Kidney (tissue), 14 donors: ENCODE results near the gene RANGAP1. TPM values are rescaled to one million over a fixed set of nuclear protein-coding genes. Genes with fewer than 3 reads are reported as not detected.

Experiments used
- DNase-seq, 5 donors: peaks; one replicate each; pipeline ENCODE4 v3.0.0-alpha.2; 2013 to 2020
- FAIRE-seq: peaks from 2 replicates; lab custom pipeline; 2012; peaks lifted over from hg19 to GRCh38; lab: Jason Lieb, UNC
- H3K27ac ChIP-seq, 2 donors: one replicate each; pipeline ENCODE4 v1.7.0; 2013; ENCODE audit warnings: low read depth in 2 of 2, low read length in 2 of 2, inconsistent platforms in 1 of 2
- H3K27me3 ChIP-seq: one replicate; pipeline ENCODE4 v1.7.1; 2013; ENCODE audit warnings: low read length, inconsistent platforms; ENCODE audit not compliant: control insufficient read depth, insufficient read depth
- H3K36me3 ChIP-seq, 3 donors: one replicate each; pipeline versions ENCODE4 v1.7.0 to v1.7.1; 2013; ENCODE audit warnings: low read length in 3 of 3, control low read depth in 1 of 3, inconsistent platforms in 1 of 3; ENCODE audit not compliant: insufficient read depth in 3 of 3, control insufficient read depth in 2 of 3
- H3K4me1 ChIP-seq, 3 donors: one replicate each; pipeline versions ENCODE4 v1.7.0 to v1.7.1; 2013; ENCODE audit warnings: low read length in 3 of 3, inconsistent platforms in 1 of 3, low read depth in 1 of 3; ENCODE audit not compliant: control insufficient read depth in 2 of 3, insufficient read depth in 2 of 3
- H3K4me3 ChIP-seq, 3 donors: one replicate each; pipeline versions ENCODE4 v1.7.0 to v1.8.1; 2013; ENCODE audit warnings: low read length in 3 of 3, control low read depth in 1 of 3, inconsistent platforms in 1 of 3
- H3K9ac ChIP-seq, 3 donors: one replicate each; pipeline versions ENCODE4 v1.7.0 to v1.7.1; 2013; ENCODE audit warnings: low read length in 3 of 3, control low read depth in 1 of 3, inconsistent platforms in 1 of 3
- H3K9me3 ChIP-seq, 3 donors: one replicate each; pipeline versions ENCODE4 v1.7.0 to v1.7.1; 2013; ENCODE audit warnings: low read length in 3 of 3, control low read depth in 1 of 3, inconsistent platforms in 1 of 3; ENCODE audit not compliant: control insufficient read depth in 2 of 3, insufficient read depth in 1 of 3
- CTCF ChIP-seq: IDR thresholded peaks from 3 replicates; pipeline ENCODE4 v1.5.1; 2012; ENCODE audit warnings: mild to moderate bottlenecking, moderate library complexity, borderline replicate concordance; ENCODE audit not compliant: insufficient read depth; ENCODE audit errors: extremely low read depth
- intact Hi-C: fragments of 100-400 bp; cut with DNase I; formaldehyde crosslinking; loops from one replicate; pipeline ENCODE4 v1.11.1; 2022
- polyA plus RNA-seq: library from polyadenylated mRNA; stranded (reverse); fragments of 350-450 nt; fragmentation: Illumina TruSeq; extraction: RNeasy Lipid Tissue Mini Kit (QIAGEN cat#74804); gene quantifications from one replicate; pipeline ENCODE4 v1.2.3, GENCODE V29; 2014; ENCODE audit warnings: low read depth, low replicate concordance; ENCODE audit not compliant: insufficient read depth
- total RNA-seq: library from RNA; stranded (reverse); fragmentation: NEBNext Ultra II Directional; extraction: Animal tissue kit (Norgen Biotek cat#: 25700); gene quantifications from one replicate; pipeline ENCODE4 v1.2.1, GENCODE V29; 2021
- donor health status: control.
- donor health status: control.
- donor health status: control.
- donor health status: control.
- donor health status: control.
- donor health status: DM: yes; HTN: yes; CAD: no.
- donor health status: Normal renal cell carcinoma (clear cell type).

The RANGAP1 gene
- total and polyA plus RNA-seq, 2 donors from 2014 or later: 38.8 to 40.8 TPM

DNA sequence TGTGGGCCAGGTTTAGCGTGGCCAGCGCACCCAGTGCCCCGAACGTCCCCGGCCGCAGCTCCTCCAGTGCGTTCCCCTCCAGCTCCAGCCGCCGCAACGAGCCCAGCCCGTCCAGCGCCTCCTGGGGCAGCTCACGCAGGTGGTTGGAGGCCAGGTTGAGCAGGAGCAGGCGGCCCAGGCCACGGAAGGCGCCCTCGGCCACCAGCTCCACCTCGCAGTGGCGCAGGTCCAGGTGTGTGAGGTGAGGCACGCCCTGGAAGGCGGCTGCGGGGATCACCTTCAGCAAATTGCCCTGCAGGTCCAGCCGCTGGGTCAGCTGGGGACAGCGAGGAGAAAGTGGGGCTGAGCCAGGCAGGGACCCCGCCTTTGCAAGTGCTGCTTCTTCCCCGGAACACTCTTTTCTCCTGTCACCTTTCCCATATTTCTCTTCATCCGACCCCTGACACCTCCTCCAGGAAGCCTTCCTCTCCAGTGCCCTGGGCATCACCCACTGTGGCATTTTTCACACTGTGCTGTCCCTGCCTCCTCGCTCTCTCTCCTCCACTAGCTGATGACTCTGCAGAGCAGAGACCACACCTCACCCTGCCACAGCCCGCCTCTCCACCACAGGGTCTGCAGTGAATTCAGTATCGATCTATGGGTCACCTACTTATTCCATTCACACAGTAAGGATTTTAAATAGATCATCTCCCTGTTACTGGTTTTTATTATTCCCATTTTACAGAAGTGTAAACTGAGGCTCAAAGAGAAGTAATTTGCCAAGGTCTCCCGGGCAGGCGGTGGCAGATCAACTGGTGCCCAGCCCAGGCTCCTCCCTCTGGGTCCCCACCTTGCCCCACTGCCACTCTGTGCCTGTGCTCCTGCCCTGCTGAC is 47.2 kb downstream of the RANGAP1 start:
- no peaks in the 10 kb centered on the region for H3K9me3 ChIP-seq
- no peak for DNase-seq
- no peaks in the 10 kb centered on the region for H3K27me3 ChIP-seq
- no peak for FAIRE-seq
- no peak overlapping the region for H3K27ac ChIP-seq
- no peak overlapping the region for H3K4me3 ChIP-seq
- H3K9ac ChIP-seq: no peak overlapping the region
- TF ChIP-seq CTCF: no peak
- intact Hi-C loops: no loop called here
- no peaks in the 10 kb centered on the region for H3K36me3 ChIP-seq
- peaks cover 0 to 14% (median 0%) of the 10 kb centered on the region in 3 donors for H3K4me1 ChIP-seq

- DNase-seq (peak; percentile 80 to 91 (median 87)), FAIRE-seq (no peak)
- no peaks in the 10 kb centered on the region for H3K9me3 ChIP-seq
- peak overlapping the region in 1 of 3 donors; percentile 24 for H3K9ac ChIP-seq
- no peaks in the 10 kb centered on the region for H3K36me3 ChIP-seq
- TF ChIP-seq CTCF: peak; percentile 56
- no peak overlapping the region for H3K27ac ChIP-seq
- H3K4me3 ChIP-seq: peak overlapping the region in 2 of 3 donors; percentile 6 to 39
- intact Hi-C loops: no loop called here
- H3K4me1 ChIP-seq: peaks cover 0 to 14% (median 0%) of the 10 kb centered on the region in 3 donors
- no peaks in the 10 kb centered on the region for H3K27me3 ChIP-seq
Measured at GRCh38 chr22:41237707-41238569, 48.0 kb downstream of the RANGAP1 start.

- Histone ChIP-seq H3K4me3 (peak overlapping the region in 2 of 3 donors; percentile 6 to 39), H3K27ac (no peak overlapping the region)
Measured at GRCh38 chr22:41237036-41237706, 48.8 kb downstream of the RANGAP1 start.

More at GRCh38 chr22:41237036-41237706, 48.8 kb downstream of the RANGAP1 start:
- DNase-seq (no peak), FAIRE-seq (no peak)
- Histone ChIP-seq H3K9ac (peak overlapping the region in 1 of 3 donors; percentile 61), H3K36me3 (no peaks in the 10 kb centered on the region), H3K9me3 (no peaks in the 10 kb centered on the region), H3K27me3 (no peaks in the 10 kb centered on the region), H3K4me1 (peaks cover 0 to 14% (median 0%) of the 10 kb centered on the region in 3 donors)
- intact Hi-C loops: no loop called here
- TF ChIP-seq CTCF: no peak
